Measurements from ENCODE around the gene GPR107. TPM values are rescaled to one million over a fixed set of nuclear protein-coding genes. Genes with fewer than 3 reads are reported as not detected.
A peak's percentile ranks its signal among the peaks of the same experiment; 100 is the strongest.

The GPR107 gene
- total RNA-seq, 1 donor from 2014 or later = 48.2 TPM

DNA sequence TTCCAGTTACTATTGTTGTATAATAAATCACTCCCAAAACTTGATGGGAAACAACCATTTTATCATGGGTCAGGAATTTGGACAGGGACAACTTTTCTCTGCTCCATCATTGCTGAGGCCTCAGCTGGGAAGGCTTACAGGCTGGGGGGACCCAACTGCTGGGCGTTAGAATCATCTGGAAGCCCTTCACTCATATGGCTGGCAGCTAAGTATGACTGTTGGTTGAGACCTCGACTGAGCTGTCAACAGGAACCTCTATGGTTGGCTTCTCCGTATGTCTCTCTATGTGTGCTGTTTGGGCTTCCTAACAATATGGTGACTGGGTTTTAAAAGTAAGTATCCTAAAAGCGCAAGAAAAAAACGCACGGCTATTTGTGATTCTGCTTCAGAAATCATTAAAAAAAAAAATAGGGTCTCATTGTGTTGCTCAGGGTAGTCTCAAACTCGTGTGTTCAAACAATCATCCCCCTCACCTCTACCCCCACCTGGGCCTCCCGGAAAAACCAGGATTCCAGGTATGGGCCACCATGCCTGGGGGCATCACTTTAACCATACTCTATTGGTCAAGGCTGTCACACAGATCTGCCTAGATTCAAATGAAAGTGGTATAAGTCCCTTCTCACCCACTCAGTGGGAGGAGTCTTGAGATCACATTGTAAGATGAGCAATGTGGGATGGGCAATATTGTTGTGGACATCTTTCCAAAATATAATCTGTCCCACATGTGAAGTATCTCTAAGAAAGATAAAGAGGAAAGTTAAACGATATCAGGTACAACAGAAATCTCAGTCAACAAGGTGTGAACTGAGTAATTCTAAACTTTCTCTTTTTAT, 26.0 kb upstream of the GPR107 start:
- no peak for DNase-seq (ENCODE audit: low spot score)

DNA sequence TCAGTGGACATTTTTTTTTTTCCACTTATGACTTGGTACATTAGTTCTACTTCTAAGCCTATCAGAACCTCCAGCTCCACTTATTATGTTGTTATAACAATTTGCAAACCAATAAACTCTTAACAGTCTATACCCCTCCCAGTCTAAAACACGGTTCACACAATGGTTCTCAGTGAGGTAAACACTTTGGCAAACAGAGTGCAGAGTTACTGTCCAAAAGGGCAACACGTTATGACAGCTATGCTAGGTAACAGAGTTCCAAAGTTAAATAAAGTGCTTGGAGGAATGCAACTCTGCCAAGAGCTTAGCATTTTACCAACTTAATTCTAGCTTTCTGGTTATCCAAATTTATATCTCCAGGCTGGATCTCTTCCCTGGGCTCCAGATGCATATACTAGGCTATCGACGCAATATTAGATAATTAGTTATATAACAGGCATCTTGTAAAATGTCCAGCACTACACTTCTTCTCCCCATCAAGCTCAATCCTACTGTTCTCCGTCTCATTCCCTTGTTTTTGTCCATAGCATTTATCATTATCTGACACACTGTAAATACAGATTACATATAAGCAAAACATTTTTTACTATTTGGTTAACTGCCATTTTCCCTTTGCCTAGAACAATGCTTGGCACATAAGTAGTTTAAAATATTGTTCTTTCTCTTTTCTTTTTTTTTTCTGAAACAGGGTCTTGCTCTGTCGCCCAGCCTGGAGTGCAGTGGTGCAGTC, 25.0 kb upstream of the GPR107 start:
- no peak for DNase-seq (ENCODE audit: low spot score)

DNA sequence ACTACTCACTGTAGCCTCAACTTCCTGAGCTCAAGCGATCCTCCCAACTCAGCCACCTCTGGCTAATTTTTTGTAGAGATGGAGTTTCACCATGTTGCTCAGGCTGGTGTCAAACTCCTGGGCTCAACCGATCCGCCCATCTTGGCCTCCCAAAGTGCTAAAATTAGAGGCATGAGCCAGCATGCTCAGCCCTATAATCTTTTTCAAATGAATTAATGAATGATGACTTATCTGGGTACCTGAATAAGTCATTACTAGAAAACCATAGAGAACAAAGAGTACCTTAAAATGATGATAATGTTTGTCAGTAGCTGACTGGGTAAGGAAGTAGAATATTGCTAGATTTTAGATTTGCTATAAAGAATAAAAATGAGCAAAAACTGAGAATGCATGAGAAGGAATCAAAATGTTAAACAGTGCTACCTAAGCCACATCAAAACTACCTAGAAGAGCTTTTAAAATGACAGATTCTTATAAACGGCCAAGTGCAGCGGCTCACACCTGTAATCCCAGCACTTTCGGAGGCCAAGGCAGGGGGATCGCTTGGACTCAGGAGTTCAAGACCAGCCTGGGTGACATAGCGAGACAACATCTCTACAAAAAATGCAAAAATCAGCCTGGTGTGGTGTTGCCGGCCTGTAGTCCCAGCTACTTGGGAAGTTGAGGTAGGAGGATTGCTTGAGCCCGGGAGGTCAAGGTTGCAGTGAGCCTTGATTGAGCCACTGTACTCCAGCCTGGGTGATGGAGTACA, 24.3 kb upstream of the GPR107 start:
- no peak for DNase-seq (ENCODE audit: low spot score)

DNA sequence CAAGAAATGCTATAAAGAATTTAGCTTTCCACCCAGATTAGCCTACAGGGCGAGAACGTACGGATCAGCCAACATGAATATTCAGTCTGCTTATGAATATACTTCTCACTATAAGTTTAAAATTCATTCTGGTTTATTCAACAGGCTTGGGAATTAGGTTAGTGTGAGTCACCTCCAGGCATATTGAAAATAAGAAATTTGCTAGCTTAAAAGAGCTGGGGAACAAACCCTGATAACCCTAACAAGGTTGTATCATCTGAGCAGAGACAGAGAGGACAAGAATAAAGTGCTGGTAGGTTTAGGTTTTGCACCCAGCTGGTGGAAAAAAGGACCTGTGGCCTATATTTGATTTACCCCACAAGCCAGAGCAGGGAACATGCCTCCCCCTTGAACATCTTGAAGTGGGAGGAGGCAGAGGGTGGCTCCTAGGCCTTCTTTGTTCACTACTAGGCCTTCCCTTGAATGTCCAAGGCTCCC, 23.0 kb upstream of the GPR107 start:
- no peak for DNase-seq (ENCODE audit: low spot score)

DNA sequence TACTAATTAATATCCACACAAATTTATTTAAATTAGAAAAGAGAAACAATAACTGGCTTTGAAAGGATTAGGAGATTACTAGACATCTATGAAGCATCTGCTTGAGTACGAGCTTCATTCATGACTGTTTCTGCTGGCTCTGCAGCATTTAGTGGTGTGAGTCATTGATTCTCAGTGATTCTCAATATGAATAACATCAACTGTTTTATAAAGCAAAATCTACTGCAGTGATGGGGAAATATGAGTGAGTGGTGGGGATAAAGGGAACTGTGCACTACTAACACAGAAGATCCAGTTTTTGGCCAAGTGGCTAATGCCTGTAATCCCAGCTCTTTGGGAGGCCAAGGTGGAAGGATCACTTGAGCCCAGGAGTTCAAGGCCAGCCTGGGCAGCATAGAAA, 19.1 kb upstream of the GPR107 start:
- DNase-seq (ENCODE audit: low spot score) = no peak

DNA sequence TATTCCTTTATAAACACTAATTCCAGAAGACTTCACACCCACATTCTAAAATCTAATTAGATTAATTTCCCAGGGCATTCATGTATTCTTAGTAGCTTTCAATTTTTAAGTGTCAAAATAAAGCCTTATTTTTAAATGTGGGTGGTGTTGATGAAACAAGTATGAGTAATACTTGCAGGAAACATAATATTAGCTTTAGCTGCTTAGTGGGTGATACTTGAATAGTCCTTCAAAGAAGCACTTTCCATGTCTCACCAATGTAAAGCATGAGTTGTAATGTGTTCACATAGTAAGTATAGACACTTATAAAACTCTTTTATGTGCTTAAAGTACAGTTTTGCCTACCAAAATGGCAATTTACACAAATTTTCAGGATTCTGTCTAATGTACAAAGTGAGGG, 17.6 kb upstream of the GPR107 start:
- no peak for DNase-seq (ENCODE audit: low spot score)

DNA sequence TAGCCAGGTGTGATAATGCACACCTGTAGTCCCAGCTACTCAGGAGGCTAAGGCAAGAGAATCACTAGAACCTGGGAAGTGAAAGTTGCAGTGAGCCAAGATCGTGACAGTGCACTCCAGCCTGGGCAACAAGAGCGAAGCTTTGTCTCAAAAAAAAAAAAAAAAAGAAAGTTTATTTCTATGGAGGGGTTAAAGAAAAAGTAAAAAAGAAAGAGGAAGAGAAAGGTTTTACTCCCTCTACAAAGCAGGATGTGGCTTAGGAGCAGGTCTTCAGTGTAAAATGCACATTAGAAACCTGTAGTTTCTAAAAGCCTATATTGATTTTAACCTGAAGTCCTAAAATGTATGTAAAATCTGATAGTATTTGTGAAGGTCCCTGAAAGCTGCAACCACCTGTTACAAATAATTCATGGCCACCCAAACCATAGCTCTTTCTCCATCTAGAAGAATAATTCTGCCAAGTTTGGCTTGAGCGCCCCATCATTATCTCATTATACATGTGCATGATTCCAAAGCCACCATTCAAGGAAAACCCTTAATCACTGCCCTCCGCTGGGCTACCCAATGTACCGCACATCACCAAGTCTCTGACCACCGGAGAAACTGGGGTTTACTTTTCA, 14.1 kb upstream of the GPR107 start:
- no peak for DNase-seq (ENCODE audit: low spot score)

DNA sequence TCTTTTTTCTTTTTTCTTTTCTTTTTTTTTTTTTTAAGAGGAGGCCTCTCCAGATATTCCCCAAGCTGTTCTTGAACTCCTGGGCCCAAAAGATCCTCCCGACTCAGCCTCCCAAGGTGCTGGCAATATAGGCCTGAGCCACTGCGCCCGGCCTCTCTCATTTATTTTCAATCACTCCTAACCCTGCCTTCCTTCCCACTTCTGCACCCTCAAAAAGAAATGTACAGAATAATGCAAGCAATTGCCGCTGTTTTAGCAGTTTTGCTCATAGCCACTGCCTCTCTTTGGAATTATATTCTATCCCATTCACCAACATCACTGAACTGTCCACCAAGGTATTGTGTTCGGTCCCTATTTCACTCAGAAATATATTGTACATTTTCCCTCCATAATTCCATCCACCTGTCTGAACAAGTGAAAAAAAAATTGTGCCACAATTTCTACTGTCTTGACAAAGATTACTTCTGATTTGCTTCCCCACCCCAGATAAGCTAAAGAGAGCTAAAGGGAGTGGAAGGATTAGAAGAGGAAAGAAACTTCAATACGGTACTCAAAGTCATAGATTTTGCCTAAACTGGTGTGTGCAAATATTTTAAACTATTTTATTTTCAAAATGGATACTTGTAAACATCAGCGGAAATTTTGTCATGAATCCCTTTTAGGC, 12.6 kb upstream of the GPR107 start:
- no peak for DNase-seq (ENCODE audit: low spot score)

DNA sequence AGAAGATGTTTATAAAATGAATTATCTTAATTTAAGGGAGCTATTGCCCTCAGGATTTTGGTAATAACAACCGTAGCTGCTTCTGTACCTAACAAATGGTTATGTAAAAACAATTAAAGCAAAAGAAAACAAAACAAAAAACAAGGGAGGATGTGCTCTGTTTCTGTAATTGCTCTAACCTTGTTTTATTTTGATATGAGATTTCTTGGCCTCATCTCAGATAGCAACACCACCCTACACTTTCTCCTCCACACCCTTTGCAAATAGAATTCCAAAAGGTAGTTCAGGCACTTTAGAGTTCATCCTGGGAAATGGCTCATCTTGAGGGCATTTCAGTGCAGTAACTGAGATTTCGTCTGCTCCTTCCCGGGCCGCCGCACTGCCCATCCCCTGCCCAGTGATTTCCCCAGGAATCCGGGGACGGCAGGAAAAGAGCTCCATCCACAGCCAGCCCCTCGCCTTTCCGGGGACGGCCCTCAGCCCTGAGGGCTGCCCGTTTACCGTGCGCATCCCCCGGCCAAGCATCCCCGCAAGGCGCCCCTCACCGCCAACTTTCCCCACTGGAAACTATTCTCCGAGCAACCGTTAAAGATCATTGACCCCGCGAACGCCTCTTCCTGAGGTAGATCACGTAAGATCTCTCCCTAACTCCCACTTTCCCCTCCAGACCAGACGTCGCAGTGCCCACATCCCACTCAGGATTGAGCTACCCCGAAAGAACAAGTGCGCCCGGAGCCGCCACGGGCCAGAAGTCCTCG, 11.9 kb upstream of the GPR107 start:
- peak; percentile 48 for DNase-seq (ENCODE audit: low spot score)

DNA sequence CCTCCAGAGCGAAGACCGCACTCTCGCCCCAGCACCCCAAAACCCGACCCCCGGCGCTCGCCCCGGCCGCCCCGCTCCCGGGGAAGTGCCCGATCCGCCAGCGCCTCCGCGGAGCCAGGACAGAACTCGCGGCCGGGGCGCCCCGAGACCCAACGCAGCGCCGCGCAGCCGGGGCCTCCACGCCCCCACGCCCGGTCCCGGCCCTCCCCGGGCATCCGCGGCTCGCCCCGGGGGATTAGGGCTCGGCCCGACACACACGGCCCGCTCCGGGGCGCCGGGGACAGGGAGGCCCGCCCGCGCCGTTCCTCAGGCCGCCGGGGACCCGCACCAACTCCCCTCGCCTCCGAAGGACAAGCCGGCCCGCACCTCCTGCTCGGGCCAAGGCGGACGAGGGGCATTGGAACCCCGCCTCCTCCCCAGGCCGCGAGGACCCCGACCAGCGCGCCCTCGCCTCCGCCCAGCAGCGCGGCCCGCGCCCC, 11.3 kb upstream of the GPR107 start:
- peak; percentile 48 for DNase-seq (ENCODE audit: low spot score)

DNA sequence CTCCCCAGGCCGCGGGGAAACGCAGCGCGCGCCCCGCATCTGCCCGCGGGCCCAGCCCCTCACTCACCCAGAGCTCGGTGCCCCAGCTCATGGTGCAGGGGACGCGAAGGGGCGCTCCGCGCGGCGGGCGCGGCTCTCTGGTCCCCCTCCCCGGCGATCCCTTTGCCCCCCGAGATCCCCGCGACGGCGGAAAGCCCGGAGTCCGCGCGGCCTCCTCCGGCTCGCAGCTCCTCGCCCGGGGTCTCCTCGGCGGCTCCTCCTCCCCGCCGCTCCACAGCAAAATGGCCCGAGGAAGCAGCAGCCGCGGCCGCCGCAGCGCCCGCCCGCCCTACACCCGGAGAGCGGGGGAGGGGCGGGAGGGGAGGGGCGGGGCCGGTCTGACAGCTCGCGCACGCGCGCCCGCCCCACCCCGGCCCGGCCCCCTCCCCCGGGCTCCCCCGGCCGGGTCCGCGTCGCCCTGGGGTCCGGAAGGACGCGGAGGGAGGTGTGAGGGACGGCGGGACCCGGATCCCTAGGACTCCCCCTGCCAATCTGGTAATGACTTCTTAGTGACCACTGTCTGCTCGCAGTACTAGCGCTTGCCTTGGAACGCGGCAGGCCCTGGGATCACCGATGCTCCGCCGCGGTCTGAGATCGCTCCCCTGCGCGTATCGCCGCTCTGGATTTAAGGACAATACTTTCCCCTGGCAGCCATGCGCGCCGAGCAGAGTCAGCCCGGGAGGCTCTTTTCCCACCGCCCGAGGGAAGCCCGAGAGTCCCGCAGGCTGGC, 10.6 kb upstream of the GPR107 start, which contains the start of gene FNBP1:
TSS of gene FNBP1 (minus strand) at position 305 of the 769 bp plus-strand sequence. CDS start at position 91, 214 bp downstream.
- DNase-seq (ENCODE audit: low spot score) = peak; percentile 84

DNA sequence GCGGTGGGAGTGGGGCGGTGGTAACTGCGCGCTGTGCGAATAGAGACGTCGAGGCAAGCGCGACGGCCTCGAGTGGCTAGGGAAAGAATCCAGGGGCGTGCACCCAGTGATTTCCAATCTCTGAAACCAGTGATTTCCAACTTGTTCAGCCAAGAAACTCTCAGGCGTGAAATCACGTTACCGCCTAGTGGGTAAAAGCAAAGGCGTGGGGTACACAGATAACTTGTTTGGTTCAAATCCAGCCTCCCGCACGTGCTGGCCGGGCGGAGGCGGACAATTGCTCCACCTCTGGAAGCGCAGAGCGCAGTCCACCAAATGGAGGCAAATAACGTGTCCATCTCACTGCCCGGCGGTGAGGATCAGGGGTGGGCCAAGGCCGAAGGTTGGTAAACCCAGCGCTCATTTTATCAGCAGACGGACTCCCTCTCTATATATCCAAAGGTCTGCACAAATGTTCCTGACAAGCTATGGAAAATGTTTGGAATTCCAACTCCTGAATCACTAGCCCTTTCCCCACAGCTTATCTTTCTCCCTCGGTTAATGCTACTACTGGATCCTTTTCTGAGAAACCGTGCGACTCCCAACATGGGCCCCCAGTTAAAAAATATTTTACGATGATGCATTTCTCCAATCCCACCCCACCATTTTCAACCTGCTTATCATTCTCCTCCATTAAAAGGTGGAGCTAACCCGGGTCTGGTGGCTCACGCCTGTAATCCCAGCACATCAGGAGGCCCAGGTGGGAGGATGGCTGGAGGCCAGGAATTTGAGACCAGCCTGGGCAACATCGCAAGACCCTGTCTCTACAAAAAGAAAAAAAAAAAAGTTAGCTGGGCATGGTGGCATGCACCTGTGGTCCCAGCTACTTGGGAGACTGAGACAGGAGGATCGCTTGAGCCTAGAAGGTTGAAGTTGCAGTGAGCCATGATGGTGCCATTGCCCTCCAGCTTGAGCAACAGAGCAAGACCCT, 9.8 kb upstream of the GPR107 start:
- DNase-seq (ENCODE audit: low spot score) = peak; percentile 72

DNA sequence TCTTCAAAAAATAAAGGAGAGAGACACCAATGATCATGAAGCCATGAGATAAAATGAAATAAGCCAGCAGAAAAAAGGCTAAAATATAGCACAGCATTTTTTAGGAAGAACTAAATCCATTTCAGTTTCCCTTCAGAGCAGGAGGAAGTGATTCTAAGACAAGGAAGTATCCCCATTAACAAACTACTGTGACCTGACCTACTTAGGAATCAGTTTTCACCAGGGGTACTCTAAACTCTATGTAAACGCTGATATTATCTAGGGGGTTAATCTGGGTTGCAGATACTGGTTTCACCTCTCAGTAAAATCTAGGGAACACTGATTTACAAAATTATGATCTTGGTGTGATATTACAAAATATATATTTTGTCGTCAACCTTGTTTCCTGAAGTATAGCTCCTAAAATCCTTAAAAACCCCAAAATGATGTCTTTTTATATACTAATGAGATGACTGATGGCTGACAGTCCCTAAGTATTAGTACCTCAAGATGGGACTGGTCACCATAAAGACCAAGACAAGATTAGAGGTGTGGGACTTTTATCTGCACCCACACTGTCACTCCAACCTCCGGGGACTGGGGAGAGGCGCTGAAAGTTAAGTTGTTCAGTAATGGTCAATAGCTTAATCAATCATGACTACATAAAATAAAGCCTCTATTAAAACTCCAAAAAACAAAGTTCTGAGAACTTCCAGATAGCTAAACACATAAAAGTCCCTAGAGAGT, 7.8 kb upstream of the GPR107 start:
- no peak for DNase-seq (ENCODE audit: low spot score)

DNA sequence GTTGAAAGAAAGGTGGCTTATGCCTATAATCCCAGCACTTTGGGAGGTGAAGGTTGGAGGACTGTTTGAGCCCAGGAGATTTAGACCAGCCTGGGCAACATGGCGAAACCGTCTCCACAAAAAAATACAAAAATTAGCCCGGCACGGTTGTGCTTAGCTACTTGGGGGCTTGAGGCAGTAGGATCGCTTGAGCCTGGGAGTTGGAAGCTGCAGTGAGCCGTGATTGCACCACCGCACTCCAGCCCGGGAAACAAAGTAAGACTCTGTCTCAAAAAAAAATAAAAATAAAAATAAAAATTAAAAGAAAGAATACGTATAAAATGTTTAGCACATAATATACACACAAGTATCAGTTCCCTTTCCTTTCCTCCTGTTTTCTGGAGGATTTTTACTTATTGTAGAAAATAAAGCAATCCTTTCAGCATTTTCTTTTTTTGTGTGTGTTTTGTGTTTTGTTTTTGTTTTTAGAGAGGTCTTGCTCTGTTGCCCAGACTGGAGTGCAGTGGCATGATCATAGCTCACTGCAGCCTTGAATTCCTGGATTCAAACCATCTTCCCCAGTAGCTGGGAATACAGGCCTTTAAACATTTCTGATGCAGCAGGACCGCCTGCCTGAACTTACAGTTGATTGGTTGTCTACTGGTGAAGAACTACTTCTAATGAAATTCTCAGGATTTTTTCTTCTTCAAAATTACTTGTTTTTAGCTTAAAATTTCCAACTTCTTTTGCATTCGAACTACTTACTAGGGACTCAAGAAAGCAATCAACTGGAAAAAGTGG, 4.1 kb upstream of the GPR107 start:
- DNase-seq (ENCODE audit: low spot score) = no peak

DNA sequence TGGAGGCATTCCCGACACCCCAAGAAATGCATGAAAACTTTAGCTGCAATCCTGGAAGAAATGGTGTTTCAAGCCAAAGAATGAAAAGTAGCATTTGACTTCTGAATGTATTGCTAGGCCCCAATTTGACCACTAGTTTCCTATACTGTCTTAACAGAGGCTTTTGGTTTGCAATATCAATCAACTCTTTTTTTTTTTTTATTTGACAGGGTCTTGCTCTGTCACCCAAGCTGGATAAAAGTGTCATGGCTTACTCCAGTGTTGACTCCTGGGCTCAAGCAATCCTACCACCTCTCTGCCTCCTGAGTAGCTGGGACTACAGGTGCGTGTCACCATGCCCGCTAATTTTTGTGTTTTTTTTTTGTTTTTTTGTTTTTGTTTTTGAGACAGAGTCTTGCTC, 3.2 kb upstream of the GPR107 start:
- no peak for DNase-seq (ENCODE audit: low spot score)

DNA sequence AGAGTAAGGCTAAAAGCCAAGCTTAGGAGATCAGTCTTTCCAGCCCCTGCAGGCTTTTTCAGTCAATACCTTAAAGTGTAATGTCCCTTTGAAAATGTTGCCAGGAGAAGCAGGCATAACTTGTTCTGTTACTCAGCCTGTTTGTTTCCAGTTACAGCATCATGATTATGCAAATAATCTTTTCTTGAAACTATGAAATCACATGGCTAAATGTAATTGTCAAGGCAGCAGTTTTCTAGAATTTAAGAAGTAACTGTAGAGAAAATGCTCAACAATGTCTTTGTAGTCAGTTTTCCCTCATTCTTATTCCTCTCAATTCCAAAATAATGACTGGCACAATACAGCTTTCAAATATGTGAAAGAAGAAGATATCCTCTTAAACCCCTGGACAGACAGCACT, 1.9 kb upstream of the GPR107 start:
- DNase-seq (ENCODE audit: low spot score) = peak; percentile 50

DNA sequence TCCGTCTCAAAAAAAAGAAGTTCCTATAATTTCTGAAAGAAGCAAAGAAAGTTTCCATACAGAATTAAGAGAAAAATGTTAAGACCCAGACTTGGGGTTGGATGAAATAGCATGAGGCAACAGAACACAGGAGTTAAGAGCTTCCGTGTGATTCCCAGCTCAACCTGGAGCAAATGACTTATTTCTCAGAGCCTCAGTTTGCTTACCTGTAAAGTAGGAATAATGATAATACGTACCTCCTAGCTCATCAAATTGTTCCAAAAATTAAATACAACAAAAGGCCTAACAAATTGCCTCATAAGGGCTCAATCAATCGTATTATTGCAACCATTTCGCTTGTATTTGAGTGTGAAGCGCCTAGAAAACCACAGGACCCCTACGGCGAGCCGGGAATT, 600 bp upstream of the GPR107 start:
- no peak for DNase-seq (ENCODE audit: low spot score)
